GM19193 (cell line): ENCODE results near the gene BICDL2.

Experiments used
- POLR2A ChIP-seq: IDR thresholded peaks from 4 replicates; pipeline ENCODE4 v1.6.1; 2011; ENCODE audit not compliant: insufficient read depth, insufficient read length; ENCODE audit errors: extremely low read depth

BICDL2 gene

GRCh38 chr16:3020604-3021448 lies 15.9 kb downstream of the BICDL2 start:
- no peak for TF ChIP-seq POLR2A

GRCh38 chr16:3020247-3020603 lies 16.5 kb downstream of the BICDL2 start, which contains the start of gene TNFRSF12A:
TNFRSF12A (plus strand) TSS chr16:3020368; CDS start chr16:3020398, 30 bp downstream.
- TF ChIP-seq POLR2A, result peak; percentile 70

GRCh38 chr16:3019594-3020246 lies 17.0 kb downstream of the BICDL2 start:
- TF ChIP-seq POLR2A, result no peak

GRCh38 chr16:3017794-3018506 lies 18.8 kb downstream of the BICDL2 start, which contains the start of gene CLDN6:
CLDN6 (minus strand) TSS chr16:3018183; CDS start chr16:3016021, 2,162 bp downstream.
- TF ChIP-seq POLR2A, result no peak

GRCh38 chr16:3017344-3017743 lies 19.4 kb downstream of the BICDL2 start:
- no peak for TF ChIP-seq POLR2A

GRCh38 chr16:3015865-3016521 lies 20.8 kb downstream of the BICDL2 start:
- no peak for TF ChIP-seq POLR2A

- TF ChIP-seq POLR2A, result no peak
These were observed 21.8 kb downstream of the BICDL2 start for GRCh38 chr16:3014971-3015370.

- TF ChIP-seq POLR2A, result no peak
These were observed 22.6 kb downstream of the BICDL2 start for GRCh38 chr16:3013998-3014690.

- no peak for TF ChIP-seq POLR2A
These were observed 23.2 kb downstream of the BICDL2 start for GRCh38 chr16:3013491-3013951.

- TF ChIP-seq POLR2A, result no peak
These were observed 23.8 kb downstream of the BICDL2 start, which contains the start of gene CLDN9 for GRCh38 chr16:3012828-3013420. CLDN9 (plus strand) TSS chr16:3012923; CDS start chr16:3013363, 440 bp downstream.

- TF ChIP-seq POLR2A, result no peak
These were observed 24.5 kb downstream of the BICDL2 start for GRCh38 chr16:3012246-3012645.

- no peak for TF ChIP-seq POLR2A
These were observed 26.2 kb downstream of the BICDL2 start for GRCh38 chr16:3010510-3010909.

- no peak for TF ChIP-seq POLR2A
These were observed 27.0 kb downstream of the BICDL2 start for GRCh38 chr16:3009568-3010390.
